ENCODE data around the gene EEFSEC. TPM values are rescaled to one million over a fixed set of nuclear protein-coding genes. Genes with fewer than 3 reads are reported as not detected.
A peak's percentile ranks its signal among the peaks of the same experiment; 100 is the strongest.

The EEFSEC gene
- total and polyA plus RNA-seq, 8 donors: 11.5 to 23.0 (median 19.9) TPM

- peaks cover 0 to 18% of the 10 kb centered on the region in 2 donors for H3K36me3 ChIP-seq
- no peak for ATAC-seq
- intact Hi-C loops (cut with DNase I): no loop called here
- peak in 1 of 4 donors; percentile 34 for DNase-seq
- no peaks in the 10 kb centered on the region for H3K27me3 ChIP-seq
- no peak overlapping the region for H3K27ac ChIP-seq
- no peak for TF ChIP-seq CTCF (IDR thresholded peaks at IDR 0.05)
- no peaks in the 10 kb centered on the region for H3K9me3 ChIP-seq
- no peak overlapping the region for H3K4me3 ChIP-seq
- no peaks in the 10 kb centered on the region for H3K4me1 ChIP-seq
Measured at GRCh38 chr3:128321418-128321817, 168.1 kb downstream of the EEFSEC start.

- Histone ChIP-seq H3K4me3 (no peak overlapping the region), H3K9me3 (no peaks in the 10 kb centered on the region), H3K4me1 (no peaks in the 10 kb centered on the region), H3K27ac (no peak overlapping the region), H3K36me3 (peaks cover 0 to 18% of the 10 kb centered on the region in 2 donors), H3K27me3 (no peaks in the 10 kb centered on the region)
- peak; percentile 24 to 52 for TF ChIP-seq CTCF (IDR thresholded peaks at IDR 0.05)
- DNase-seq (peak in 2 of 4 donors; percentile 49 to 80), ATAC-seq (peak; percentile 83)
- intact Hi-C loops (cut with DNase I): no loop called here
Measured at GRCh38 chr3:128322030-128323022, 169.0 kb downstream of the EEFSEC start.

- no peak overlapping the region for H3K4me3 ChIP-seq
- no peaks in the 10 kb centered on the region for H3K9me3 ChIP-seq
- H3K4me1 ChIP-seq: no peaks in the 10 kb centered on the region
- intact Hi-C loops (cut with DNase I): no loop called here
- ATAC-seq (peak; percentile 65), DNase-seq (peak in 1 of 4 donors; percentile 60)
- no peak for TF ChIP-seq CTCF (IDR thresholded peaks at IDR 0.05)
- H3K27ac ChIP-seq: no peak overlapping the region
- H3K27me3 ChIP-seq: no peaks in the 10 kb centered on the region
- H3K36me3 ChIP-seq: peaks cover 0 to 15% of the 10 kb centered on the region in 2 donors
Measured at GRCh38 chr3:128323206-128324081, 170.2 kb downstream of the EEFSEC start.

GRCh38 chr3:128324911-128325592 lies 171.8 kb downstream of the EEFSEC start:
- H3K36me3 ChIP-seq: peaks cover 0 to under 1% of the 10 kb centered on the region in 2 donors
- no peak overlapping the region for H3K27ac ChIP-seq
- DNase-seq (peak in 1 of 4 donors; percentile 43), ATAC-seq (no peak)
- TF ChIP-seq CTCF (IDR thresholded peaks at IDR 0.05): no peak
- no peaks in the 10 kb centered on the region for H3K4me1 ChIP-seq
- no peaks in the 10 kb centered on the region for H3K9me3 ChIP-seq
- intact Hi-C loops (cut with DNase I): no loop called here
- no peak overlapping the region for H3K4me3 ChIP-seq
- no peaks in the 10 kb centered on the region for H3K27me3 ChIP-seq
